ENCODE data around the gene LIPC.
"Not testable (repeated sequence)": the region's sequence is repeated elsewhere in the genome, so short reads cannot be mapped to it uniquely, and the experiment has no call there.

Gene LIPC

GRCh38 chr15:58585693-58586443, 154.1 kb downstream of the LIPC start:
- DNase-seq (ENCODE audit: low read depth), result no peak

GRCh38 chr15:58587486-58587885, 155.7 kb downstream of the LIPC start:
- DNase-seq (ENCODE audit: low read depth), result peak; percentile 71

GRCh38 chr15:58588096-58588495, 156.3 kb downstream of the LIPC start:
- no peak for DNase-seq (ENCODE audit: low read depth)

- DNase-seq (ENCODE audit: low read depth), result no peak
Observed at GRCh38 chr15:58589047-58589446, 157.3 kb downstream of the LIPC start.

- peak; percentile 41 for DNase-seq (ENCODE audit: low read depth)
Observed at GRCh38 chr15:58590236-58590635, 158.4 kb downstream of the LIPC start.

GRCh38 chr15:58590926-58591325, 159.1 kb downstream of the LIPC start:
- no peak for DNase-seq (ENCODE audit: low read depth)

GRCh38 chr15:58593870-58594269, 162.1 kb downstream of the LIPC start:
- DNase-seq (ENCODE audit: low read depth), result no peak

GRCh38 chr15:58594898-58595297, 163.1 kb downstream of the LIPC start:
- DNase-seq (ENCODE audit: low read depth), result no peak

GRCh38 chr15:58595516-58596263, 163.9 kb downstream of the LIPC start:
- DNase-seq (ENCODE audit: low read depth), result no peak

- no peak for DNase-seq (ENCODE audit: low read depth)
Observed at GRCh38 chr15:58597943-58598828, 166.4 kb downstream of the LIPC start.

- no peak for DNase-seq (ENCODE audit: low read depth)
Observed at GRCh38 chr15:58598829-58599210, 167.0 kb downstream of the LIPC start.

GRCh38 chr15:58602823-58603222, 171.0 kb downstream of the LIPC start:
- no peak for DNase-seq (ENCODE audit: low read depth)

GRCh38 chr15:58603927-58604326, 172.1 kb downstream of the LIPC start:
- DNase-seq (ENCODE audit: low read depth), result not testable (repeated sequence)

- DNase-seq (ENCODE audit: low read depth), result no peak
Observed at GRCh38 chr15:58604455-58604923, 172.7 kb downstream of the LIPC start.

GRCh38 chr15:58605931-58606530, 174.2 kb downstream of the LIPC start:
- no peak for DNase-seq (ENCODE audit: low read depth)

GRCh38 chr15:58606577-58607080, 174.8 kb downstream of the LIPC start:
- DNase-seq (ENCODE audit: low read depth), result no peak

GRCh38 chr15:58608129-58608590, 176.4 kb downstream of the LIPC start:
- peak; percentile 46 for DNase-seq (ENCODE audit: low read depth)

- DNase-seq (ENCODE audit: low read depth), result no peak
Observed at GRCh38 chr15:58608711-58609110, 176.9 kb downstream of the LIPC start.

GRCh38 chr15:58611731-58612676, 180.2 kb downstream of the LIPC start:
- no peak for DNase-seq (ENCODE audit: low read depth)

- DNase-seq (ENCODE audit: low read depth), result no peak
Observed at GRCh38 chr15:58616171-58616570, 184.4 kb downstream of the LIPC start.
